OCI-LY3 (cell line): Measurements from ENCODE around the gene CSF3R.

ENCODE experiments used
- H2AFZ ChIP-seq: fragments of 200-600, 300-600 bp; shearing (Covaris generic); 2 replicates; pipeline ENCODE4 v1.6.0; 2014; ENCODE audit warnings: antibody characterized with exemption, low read depth, low read length
- H3K27ac ChIP-seq: fragments of 200-600, 300-600 bp; sonication (generic); 2 replicates; pipeline ENCODE4 v1.5.1; 2014; ENCODE audit warnings: mild to moderate bottlenecking, low read length, moderate library complexity, mixed read lengths
- H3K27me3 ChIP-seq: fragments of 200-600, 300-600 bp; sonication (generic); 2 replicates; pipeline ENCODE4 v1.6.1; 2014; ENCODE audit warnings: low read depth, low read length, mixed read lengths
- H3K36me3 ChIP-seq: fragments of 200-600, 300-600 bp; sonication (generic); replicated peaks from 2 replicates; pipeline ENCODE3; 2014; ENCODE audit warnings: low read depth, low read length, mixed read lengths
- H3K4me1 ChIP-seq: fragments of 300-600, 200-600 bp; sonication (generic); 2 replicates; pipeline ENCODE4 v1.6.1; 2014; ENCODE audit warnings: low read length, mixed read lengths
- H3K4me2 ChIP-seq: fragments of 200-600, 300-600 bp; sonication (generic); 2 replicates; pipeline ENCODE4 v1.6.1; 2014; ENCODE audit warnings: low read length, mixed read lengths
- H3K4me3 ChIP-seq: fragments of 300-600, 200-600 bp; sonication (generic); 2 replicates; pipeline ENCODE4 v1.5.1; 2014; ENCODE audit warnings: antibody characterized with exemption, mild to moderate bottlenecking, low read length, moderate library complexity
- H3K79me2 ChIP-seq: fragments of 300-600, 200-600 bp; shearing (Covaris generic); 2 replicates; pipeline ENCODE4 v1.6.1; 2014; ENCODE audit warnings: mild to moderate bottlenecking, low read length, mixed read lengths
- H3K9ac ChIP-seq: fragments of 300-600, 200-600 bp; shearing (Covaris generic); 2 replicates; pipeline ENCODE4 v1.6.0; 2014; ENCODE audit warnings: mild to moderate bottlenecking, low read length, moderate library complexity
- H3K9me3 ChIP-seq: fragments of 200-600, 300-600 bp; shearing (Covaris generic); 2 replicates; pipeline ENCODE4 v1.6.1; 2014; ENCODE audit warnings: low read length, mixed read lengths; ENCODE audit not compliant: insufficient read depth
- H4K20me1 ChIP-seq: fragments of 200-600, 300-600 bp; sonication (generic); 2 replicates; pipeline ENCODE4 v1.6.1; 2016; ENCODE audit warnings: low read length, mixed read lengths; ENCODE audit not compliant: insufficient read depth
- EZH2phosphoT487 ChIP-seq: fragments of 200-600 bp; shearing (Covaris generic); IDR thresholded peaks from 2 replicates; pipeline ENCODE4 v1.6.1; 2018; ENCODE audit warnings: antibody characterized with exemption, mixed run types, low read depth
- TF ChIP-seq, protein P1 (sequence below): fragments of 200-600, 300-600 bp; sonication (generic); IDR thresholded peaks from 2 replicates; pipeline ENCODE4 v1.5.1; 2014; ENCODE audit warnings: antibody characterized with exemption, low read length, low read depth

CSF3R gene

GRCh38 chr1:36467700-36468455 lies 14.8 kb downstream of the CSF3R start:
- H3K4me2 ChIP-seq, result no peak overlapping the region
- no peak overlapping the region for H3K9ac ChIP-seq
- H3K4me3 ChIP-seq, result no peak overlapping the region
- H2AFZ ChIP-seq, result no peak overlapping the region
- TF ChIP-seq, protein P1, sequence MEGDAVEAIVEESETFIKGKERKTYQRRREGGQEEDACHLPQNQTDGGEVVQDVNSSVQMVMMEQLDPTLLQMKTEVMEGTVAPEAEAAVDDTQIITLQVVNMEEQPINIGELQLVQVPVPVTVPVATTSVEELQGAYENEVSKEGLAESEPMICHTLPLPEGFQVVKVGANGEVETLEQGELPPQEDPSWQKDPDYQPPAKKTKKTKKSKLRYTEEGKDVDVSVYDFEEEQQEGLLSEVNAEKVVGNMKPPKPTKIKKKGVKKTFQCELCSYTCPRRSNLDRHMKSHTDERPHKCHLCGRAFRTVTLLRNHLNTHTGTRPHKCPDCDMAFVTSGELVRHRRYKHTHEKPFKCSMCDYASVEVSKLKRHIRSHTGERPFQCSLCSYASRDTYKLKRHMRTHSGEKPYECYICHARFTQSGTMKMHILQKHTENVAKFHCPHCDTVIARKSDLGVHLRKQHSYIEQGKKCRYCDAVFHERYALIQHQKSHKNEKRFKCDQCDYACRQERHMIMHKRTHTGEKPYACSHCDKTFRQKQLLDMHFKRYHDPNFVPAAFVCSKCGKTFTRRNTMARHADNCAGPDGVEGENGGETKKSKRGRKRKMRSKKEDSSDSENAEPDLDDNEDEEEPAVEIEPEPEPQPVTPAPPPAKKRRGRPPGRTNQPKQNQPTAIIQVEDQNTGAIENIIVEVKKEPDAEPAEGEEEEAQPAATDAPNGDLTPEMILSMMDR, result no peak
- TF ChIP-seq EZH2phosphoT487, result no peak
- no peaks in the 10 kb centered on the region for H3K36me3 ChIP-seq
- no peaks in the 10 kb centered on the region for H3K27me3 ChIP-seq
- peaks cover 7% of the 10 kb centered on the region for H3K4me1 ChIP-seq
- no peak overlapping the region for H3K27ac ChIP-seq
- no peaks in the 10 kb centered on the region for H4K20me1 ChIP-seq
- no peaks in the 10 kb centered on the region for H3K9me3 ChIP-seq
- peaks cover 12% of the 10 kb centered on the region for H3K79me2 ChIP-seq

GRCh38 chr1:36467027-36467410 lies 15.7 kb downstream of the CSF3R start:
- TF ChIP-seq, protein P1, result no peak
- no peak for TF ChIP-seq EZH2phosphoT487
- H3K36me3 ChIP-seq, result no peaks in the 10 kb centered on the region

GRCh38 chr1:36466370-36467026 lies 16.2 kb downstream of the CSF3R start:
- TF ChIP-seq EZH2phosphoT487, result no peak
- TF ChIP-seq, protein P1, result no peak
- H3K27me3 ChIP-seq, result no peaks in the 10 kb centered on the region
- H2AFZ ChIP-seq, result no peak overlapping the region
- H4K20me1 ChIP-seq, result no peaks in the 10 kb centered on the region
- H3K79me2 ChIP-seq, result peaks cover 18% of the 10 kb centered on the region
- H3K4me3 ChIP-seq, result no peak overlapping the region
- no peak overlapping the region for H3K9ac ChIP-seq
- H3K9me3 ChIP-seq, result no peaks in the 10 kb centered on the region
- no peak overlapping the region for H3K27ac ChIP-seq
- peaks cover 7% of the 10 kb centered on the region for H3K4me1 ChIP-seq
- no peaks in the 10 kb centered on the region for H3K36me3 ChIP-seq
- no peak overlapping the region for H3K4me2 ChIP-seq

More at GRCh38 chr1:36467027-36467410, 15.7 kb downstream of the CSF3R start:
- no peak overlapping the region for H3K27ac ChIP-seq
- H4K20me1 ChIP-seq, result no peaks in the 10 kb centered on the region
- no peak overlapping the region for H2AFZ ChIP-seq
- H3K4me3 ChIP-seq, result no peak overlapping the region
- no peak overlapping the region for H3K4me2 ChIP-seq
- no peaks in the 10 kb centered on the region for H3K9me3 ChIP-seq
- peaks cover 18% of the 10 kb centered on the region for H3K79me2 ChIP-seq
- peaks cover 7% of the 10 kb centered on the region for H3K4me1 ChIP-seq
- H3K27me3 ChIP-seq, result no peaks in the 10 kb centered on the region
- H3K9ac ChIP-seq, result no peak overlapping the region

DNA sequence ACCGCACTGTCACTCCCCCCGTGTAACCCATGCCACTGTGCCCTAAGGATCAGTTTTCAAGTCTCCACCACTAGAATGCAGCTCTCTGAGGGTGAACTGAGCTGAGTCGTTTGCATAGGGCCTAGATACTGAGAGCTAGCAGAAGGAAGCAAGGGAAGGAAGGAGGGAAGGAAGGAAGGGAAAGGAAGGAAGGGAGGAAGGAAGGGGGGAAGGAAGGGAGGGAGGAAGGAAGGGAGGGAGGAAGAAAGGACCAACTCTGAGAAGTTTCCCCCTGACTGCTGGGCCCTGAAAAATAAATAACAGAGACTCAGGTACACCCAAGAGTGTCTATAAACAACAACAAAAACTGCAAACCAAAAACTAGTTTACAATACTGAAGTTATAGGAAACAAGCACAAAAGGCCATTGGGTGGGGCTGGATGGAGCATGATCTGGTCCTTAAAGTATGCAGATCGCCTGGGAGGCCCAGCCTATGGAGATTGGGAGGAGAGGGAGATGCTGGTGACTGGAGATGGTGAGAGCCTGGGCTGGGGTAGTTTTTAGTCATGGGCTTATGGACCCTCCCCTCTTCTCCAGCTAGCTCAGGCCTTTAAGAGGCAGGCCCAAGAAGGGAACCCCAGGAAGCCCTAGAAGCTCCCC lies 16.9 kb downstream of the CSF3R start:
- Histone ChIP-seq H3K9me3 (no peaks in the 10 kb centered on the region), H3K27ac (no peak overlapping the region), H4K20me1 (no peaks in the 10 kb centered on the region), H3K27me3 (no peaks in the 10 kb centered on the region), H3K4me1 (peaks cover 7% of the 10 kb centered on the region), H3K9ac (no peak overlapping the region), H2AFZ (no peak overlapping the region), H3K4me3 (no peak overlapping the region), H3K4me2 (no peak overlapping the region), H3K36me3 (peaks cover 2% of the 10 kb centered on the region), H3K79me2 (peaks cover 18% of the 10 kb centered on the region)
- TF ChIP-seq EZH2phosphoT487, result no peak
- TF ChIP-seq, protein P1, result no peak
